Measurements from ENCODE around the gene FASTKD2.

DNA sequence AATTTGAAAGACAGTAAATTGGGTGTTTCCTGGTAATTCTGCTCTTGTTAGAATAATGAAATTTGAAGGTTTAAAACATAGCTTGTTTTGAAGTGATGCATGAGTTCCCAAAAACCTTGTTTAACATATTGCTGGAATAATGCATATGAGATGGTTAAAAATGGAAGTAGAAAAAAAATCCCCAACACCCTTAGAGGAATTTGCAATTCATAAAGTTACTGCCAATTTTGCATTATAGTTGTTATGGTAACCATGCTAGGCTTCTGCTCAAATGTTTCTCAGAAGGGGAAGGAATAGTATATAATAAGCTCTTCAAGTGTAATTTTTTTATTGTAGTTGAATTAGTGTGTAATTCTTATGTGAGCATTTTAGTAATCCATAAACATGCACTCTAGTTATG, 49.1 kb downstream of the FASTKD2 start:
- no peak for TF ChIP-seq POLR2A (IDR thresholded peaks at IDR 0.05)
- TF ChIP-seq, protein P1, sequence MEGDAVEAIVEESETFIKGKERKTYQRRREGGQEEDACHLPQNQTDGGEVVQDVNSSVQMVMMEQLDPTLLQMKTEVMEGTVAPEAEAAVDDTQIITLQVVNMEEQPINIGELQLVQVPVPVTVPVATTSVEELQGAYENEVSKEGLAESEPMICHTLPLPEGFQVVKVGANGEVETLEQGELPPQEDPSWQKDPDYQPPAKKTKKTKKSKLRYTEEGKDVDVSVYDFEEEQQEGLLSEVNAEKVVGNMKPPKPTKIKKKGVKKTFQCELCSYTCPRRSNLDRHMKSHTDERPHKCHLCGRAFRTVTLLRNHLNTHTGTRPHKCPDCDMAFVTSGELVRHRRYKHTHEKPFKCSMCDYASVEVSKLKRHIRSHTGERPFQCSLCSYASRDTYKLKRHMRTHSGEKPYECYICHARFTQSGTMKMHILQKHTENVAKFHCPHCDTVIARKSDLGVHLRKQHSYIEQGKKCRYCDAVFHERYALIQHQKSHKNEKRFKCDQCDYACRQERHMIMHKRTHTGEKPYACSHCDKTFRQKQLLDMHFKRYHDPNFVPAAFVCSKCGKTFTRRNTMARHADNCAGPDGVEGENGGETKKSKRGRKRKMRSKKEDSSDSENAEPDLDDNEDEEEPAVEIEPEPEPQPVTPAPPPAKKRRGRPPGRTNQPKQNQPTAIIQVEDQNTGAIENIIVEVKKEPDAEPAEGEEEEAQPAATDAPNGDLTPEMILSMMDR (IDR thresholded peaks at IDR 0.05), result no peak

All from body of pancreas (tissue), 4 donors.